ENCODE data around the gene LY6G6F.

DNA sequence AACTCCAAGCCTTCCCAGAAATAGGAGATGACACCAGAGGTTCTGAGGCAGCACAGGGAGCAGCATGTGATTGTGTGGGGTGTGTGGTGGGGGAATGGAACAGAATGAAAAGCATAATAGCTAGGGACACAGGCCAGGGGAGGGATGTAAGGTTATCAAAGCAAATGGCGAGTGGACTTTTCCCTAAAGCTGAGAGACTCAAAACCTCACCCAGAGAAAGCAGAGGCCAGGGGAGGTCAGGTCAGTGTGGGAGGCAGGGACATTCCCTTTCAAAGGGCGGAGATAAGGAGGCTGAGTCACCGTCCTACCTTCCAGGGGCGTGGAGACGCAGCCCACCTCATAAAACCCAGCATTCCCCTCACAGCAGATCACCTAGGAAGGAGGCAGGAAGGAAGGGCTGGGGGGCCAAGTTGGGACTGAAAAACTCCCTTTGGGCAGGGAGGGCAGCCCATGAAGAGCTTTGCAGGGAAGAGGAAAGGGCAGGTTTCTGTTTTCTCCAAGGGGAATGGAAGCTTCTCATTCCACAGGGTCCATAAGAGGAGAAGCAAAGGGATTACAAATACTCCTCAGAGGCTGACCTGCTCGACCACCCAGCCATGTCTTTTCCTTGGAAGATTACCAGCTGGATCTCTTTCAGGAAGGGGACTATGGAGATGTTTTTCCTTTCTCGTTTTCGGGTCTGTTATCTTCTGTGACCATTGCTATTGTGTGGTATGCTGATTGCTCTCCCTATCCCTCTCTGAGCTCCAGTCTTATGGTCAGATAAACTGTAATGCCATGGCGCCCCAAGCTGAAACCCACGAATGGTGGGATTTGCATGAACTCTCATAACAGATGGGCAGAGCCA, 16.2 kb upstream of the LY6G6F start:
- TF ChIP-seq, protein P1, sequence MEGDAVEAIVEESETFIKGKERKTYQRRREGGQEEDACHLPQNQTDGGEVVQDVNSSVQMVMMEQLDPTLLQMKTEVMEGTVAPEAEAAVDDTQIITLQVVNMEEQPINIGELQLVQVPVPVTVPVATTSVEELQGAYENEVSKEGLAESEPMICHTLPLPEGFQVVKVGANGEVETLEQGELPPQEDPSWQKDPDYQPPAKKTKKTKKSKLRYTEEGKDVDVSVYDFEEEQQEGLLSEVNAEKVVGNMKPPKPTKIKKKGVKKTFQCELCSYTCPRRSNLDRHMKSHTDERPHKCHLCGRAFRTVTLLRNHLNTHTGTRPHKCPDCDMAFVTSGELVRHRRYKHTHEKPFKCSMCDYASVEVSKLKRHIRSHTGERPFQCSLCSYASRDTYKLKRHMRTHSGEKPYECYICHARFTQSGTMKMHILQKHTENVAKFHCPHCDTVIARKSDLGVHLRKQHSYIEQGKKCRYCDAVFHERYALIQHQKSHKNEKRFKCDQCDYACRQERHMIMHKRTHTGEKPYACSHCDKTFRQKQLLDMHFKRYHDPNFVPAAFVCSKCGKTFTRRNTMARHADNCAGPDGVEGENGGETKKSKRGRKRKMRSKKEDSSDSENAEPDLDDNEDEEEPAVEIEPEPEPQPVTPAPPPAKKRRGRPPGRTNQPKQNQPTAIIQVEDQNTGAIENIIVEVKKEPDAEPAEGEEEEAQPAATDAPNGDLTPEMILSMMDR (IDR thresholded peaks at IDR 0.05), result no peak
- TF ChIP-seq POLR2A (IDR thresholded peaks at IDR 0.05), result no peak
